ENCODE results near the gene ACP3.

ACP3 gene

DNA sequence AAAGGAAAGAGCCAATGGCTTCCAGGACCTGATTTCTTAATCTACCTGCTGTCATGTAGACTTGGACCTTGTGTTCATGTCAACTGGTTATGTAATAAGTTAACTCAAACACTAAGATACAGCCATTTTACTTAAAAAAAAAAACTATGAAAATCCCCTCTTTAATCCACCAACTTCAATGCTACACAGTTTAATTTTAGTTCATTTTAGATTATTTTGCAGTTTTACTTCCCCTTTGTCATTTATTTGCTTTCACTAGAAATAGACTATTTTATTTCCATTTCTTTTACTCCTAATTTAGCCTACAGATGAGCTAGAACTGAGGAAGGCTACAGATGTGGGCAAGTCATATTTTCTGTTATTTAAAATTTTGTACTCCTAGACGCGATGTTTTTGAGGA is 89.4 kb downstream of the ACP3 start:
- H3K27me3 Mint-ChIP-seq (ENCODE audit: low read depth), result peaks cover 6% of the 10 kb centered on the region
- no peak overlapping the region for H3K27ac Mint-ChIP-seq
- H3K4me1 Mint-ChIP-seq, result peaks cover 10% of the 10 kb centered on the region
- TF ChIP-seq, protein P1, sequence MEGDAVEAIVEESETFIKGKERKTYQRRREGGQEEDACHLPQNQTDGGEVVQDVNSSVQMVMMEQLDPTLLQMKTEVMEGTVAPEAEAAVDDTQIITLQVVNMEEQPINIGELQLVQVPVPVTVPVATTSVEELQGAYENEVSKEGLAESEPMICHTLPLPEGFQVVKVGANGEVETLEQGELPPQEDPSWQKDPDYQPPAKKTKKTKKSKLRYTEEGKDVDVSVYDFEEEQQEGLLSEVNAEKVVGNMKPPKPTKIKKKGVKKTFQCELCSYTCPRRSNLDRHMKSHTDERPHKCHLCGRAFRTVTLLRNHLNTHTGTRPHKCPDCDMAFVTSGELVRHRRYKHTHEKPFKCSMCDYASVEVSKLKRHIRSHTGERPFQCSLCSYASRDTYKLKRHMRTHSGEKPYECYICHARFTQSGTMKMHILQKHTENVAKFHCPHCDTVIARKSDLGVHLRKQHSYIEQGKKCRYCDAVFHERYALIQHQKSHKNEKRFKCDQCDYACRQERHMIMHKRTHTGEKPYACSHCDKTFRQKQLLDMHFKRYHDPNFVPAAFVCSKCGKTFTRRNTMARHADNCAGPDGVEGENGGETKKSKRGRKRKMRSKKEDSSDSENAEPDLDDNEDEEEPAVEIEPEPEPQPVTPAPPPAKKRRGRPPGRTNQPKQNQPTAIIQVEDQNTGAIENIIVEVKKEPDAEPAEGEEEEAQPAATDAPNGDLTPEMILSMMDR (IDR thresholded peaks at IDR 0.05; ENCODE audit: unreplicated experiment in 3 of 3), result no peak
- H3K4me3 Mint-ChIP-seq, result no peak overlapping the region
- no peaks in the 10 kb centered on the region for H3K9me3 Mint-ChIP-seq
- no peaks in the 10 kb centered on the region for H3K36me3 Mint-ChIP-seq (ENCODE audit: low read depth)

DNA sequence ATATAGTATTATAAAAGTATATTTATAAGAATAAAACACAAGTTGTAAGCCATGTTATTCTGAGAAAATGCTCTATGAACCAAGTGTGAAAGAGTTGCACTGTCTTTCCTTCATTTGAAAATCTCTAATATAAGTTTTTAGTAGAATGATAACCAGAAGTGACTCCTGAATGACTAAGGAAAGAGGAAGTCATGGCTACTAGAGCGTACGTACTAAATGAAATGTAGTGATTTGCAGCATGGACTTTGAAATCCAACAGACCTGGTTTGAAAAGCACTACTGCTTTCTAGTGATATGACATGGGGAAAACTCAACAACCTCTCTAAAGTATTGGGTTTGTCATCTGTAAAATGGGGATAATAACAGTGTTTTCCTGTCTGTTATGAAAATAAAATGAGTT is 89.8 kb downstream of the ACP3 start:
- H3K27ac Mint-ChIP-seq, result no peak overlapping the region
- H3K36me3 Mint-ChIP-seq (ENCODE audit: low read depth), result no peaks in the 10 kb centered on the region
- H3K27me3 Mint-ChIP-seq (ENCODE audit: low read depth), result peaks cover 5% of the 10 kb centered on the region
- peaks cover 10% of the 10 kb centered on the region for H3K4me1 Mint-ChIP-seq
- H3K9me3 Mint-ChIP-seq, result no peaks in the 10 kb centered on the region
- TF ChIP-seq, protein P1 (IDR thresholded peaks at IDR 0.05; ENCODE audit: unreplicated experiment in 3 of 3), result no peak
- H3K4me3 Mint-ChIP-seq, result no peak overlapping the region

Measured in nephron (organoid).